NT2/D1 (cell line): ENCODE data around the gene ARHGEF19.
"Not testable (repeated sequence)": the region's sequence is repeated elsewhere in the genome, so short reads cannot be mapped to it uniquely, and the experiment has no call there.

Experiments used
- DNase-seq: peaks from one replicate; pipeline ENCODE4 v3.0.0-alpha.2; 2011; ENCODE audit warnings: low read depth, low spot score
- H3K27me3 ChIP-seq: 2 replicates; pipeline ENCODE4 v1.6.0; 2011; ENCODE audit warnings: mild to moderate bottlenecking; ENCODE audit not compliant: insufficient read length, insufficient read depth
- H3K36me3 ChIP-seq: 2 replicates; pipeline ENCODE4 v1.6.1; 2011; ENCODE audit warnings: mild to moderate bottlenecking, low read length, mixed read lengths; ENCODE audit not compliant: insufficient read depth, insufficient read length
- H3K4me1 ChIP-seq: 2 replicates; pipeline ENCODE4 v1.5.1; 2011; ENCODE audit not compliant: insufficient read depth, insufficient read length
- H3K4me3 ChIP-seq: 2 replicates; pipeline ENCODE4 v1.5.1; 2011; ENCODE audit warnings: low read depth; ENCODE audit not compliant: insufficient read length
- H3K9ac ChIP-seq: 2 replicates; pipeline ENCODE4 v1.6.0; 2011; ENCODE audit warnings: low read depth; ENCODE audit not compliant: insufficient read length
- H3K9me3 ChIP-seq: 2 replicates; pipeline ENCODE4 v1.5.1; 2011; ENCODE audit warnings: mild to moderate bottlenecking, low read length; ENCODE audit not compliant: insufficient read depth
- SUZ12 ChIP-seq: IDR thresholded peaks from 2 replicates; pipeline ENCODE4 v1.6.1; 2011; ENCODE audit not compliant: insufficient read length, insufficient read depth; ENCODE audit errors: extremely low read depth
- YY1 ChIP-seq: IDR thresholded peaks from 2 replicates; pipeline ENCODE4 v1.6.1; 2011; ENCODE audit not compliant: insufficient read length, insufficient read depth
- ZNF274 ChIP-seq: IDR thresholded peaks from 2 replicates; pipeline ENCODE4 v1.6.1; 2011; ENCODE audit warnings: mild to moderate bottlenecking, low read depth, low read length

ARHGEF19 gene

GRCh38 chr1:16199157-16199501 lies 13.3 kb downstream of the ARHGEF19 start:
- TF ChIP-seq YY1 (no peak), ZNF274 (no peak), SUZ12 (no peak)
- no peak overlapping the region for H3K9ac ChIP-seq
- no peak overlapping the region for H3K4me3 ChIP-seq
- peaks cover 2% of the 10 kb centered on the region for H3K4me1 ChIP-seq
- DNase-seq = no peak
- H3K27me3 ChIP-seq = no peaks in the 10 kb centered on the region
- no peaks in the 10 kb centered on the region for H3K9me3 ChIP-seq
- peaks cover 19% of the 10 kb centered on the region for H3K36me3 ChIP-seq

DNA sequence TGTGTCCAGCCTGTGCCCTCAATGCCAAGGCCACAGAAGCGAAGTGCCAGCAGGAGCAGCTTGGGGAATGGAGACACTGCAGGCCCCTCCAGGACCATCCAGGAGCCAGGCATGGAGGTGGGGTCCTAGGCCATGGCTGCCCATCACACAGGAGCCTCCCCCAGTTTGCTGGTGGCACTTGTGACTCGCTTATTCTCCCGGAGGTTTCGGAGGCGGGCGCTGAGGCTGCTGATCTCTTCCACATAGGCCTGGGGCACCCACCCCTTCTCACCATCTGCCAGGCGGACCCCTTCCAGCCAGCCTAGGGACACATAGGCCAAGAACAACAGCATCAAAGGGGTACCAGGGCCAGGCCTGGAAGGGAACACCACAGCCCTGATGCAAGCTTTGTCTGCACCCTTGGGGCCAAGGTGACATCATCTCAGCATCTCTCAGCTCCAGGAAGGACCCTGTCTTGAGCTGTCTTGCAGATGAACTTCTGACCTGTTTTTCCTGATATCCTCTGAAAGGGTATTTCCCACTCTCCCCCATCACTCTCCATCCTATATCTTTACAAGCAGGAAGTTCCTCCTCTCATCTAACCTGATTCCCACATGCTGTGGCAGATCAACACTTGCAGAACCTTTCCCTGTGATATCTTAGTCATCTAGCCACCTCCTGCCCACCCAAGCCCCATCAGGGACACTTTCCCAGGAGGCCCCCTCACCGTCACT lies 13.9 kb downstream of the ARHGEF19 start:
- no peak overlapping the region for H3K9ac ChIP-seq
- TF ChIP-seq ZNF274 (no peak), SUZ12 (no peak), YY1 (no peak)
- H3K4me1 ChIP-seq = peaks cover 2% of the 10 kb centered on the region
- peaks cover 17% of the 10 kb centered on the region for H3K36me3 ChIP-seq
- no peak for DNase-seq
- no peaks in the 10 kb centered on the region for H3K27me3 ChIP-seq
- no peaks in the 10 kb centered on the region for H3K9me3 ChIP-seq
- H3K4me3 ChIP-seq = no peak overlapping the region

DNA sequence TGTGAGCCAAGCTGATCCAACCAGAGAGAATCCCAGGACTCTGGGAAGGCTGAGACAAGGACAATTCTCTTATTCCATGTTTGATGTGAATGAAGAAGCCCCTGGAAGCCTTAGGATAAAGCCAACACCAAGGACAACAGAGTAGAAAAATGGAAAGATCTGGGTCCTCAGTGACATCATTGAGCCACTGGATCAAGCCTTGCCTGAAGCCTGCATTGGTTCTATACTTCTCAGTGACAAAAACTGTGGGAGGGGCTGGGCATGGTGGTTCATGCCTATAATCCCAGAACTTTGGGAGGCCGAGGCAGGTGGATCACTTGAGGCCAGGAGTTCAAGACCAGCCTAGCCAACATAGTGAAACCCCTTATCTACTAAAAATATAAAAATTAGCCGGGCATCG lies 15.6 kb downstream of the ARHGEF19 start:
- peaks cover 11% of the 10 kb centered on the region for H3K36me3 ChIP-seq
- H3K9ac ChIP-seq = no peak overlapping the region
- DNase-seq = no peak
- peaks cover 2% of the 10 kb centered on the region for H3K4me1 ChIP-seq
- no peaks in the 10 kb centered on the region for H3K27me3 ChIP-seq
- no peak overlapping the region for H3K4me3 ChIP-seq
- H3K9me3 ChIP-seq = no peaks in the 10 kb centered on the region
- TF ChIP-seq YY1 = no peak
- no peak for TF ChIP-seq SUZ12
- TF ChIP-seq ZNF274 = no peak

GRCh38 chr1:16196139-16196538 lies 16.3 kb downstream of the ARHGEF19 start:
- DNase-seq, H3K36me3 ChIP-seq, H3K4me3 ChIP-seq, H3K9me3 ChIP-seq, H3K4me1 ChIP-seq, H3K27me3 ChIP-seq, H3K9ac ChIP-seq: not testable (repeated sequence)

- Histone ChIP-seq H3K9ac (no peak overlapping the region), H3K9me3 (no peaks in the 10 kb centered on the region), H3K4me1 (peaks cover 2% of the 10 kb centered on the region), H3K27me3 (no peaks in the 10 kb centered on the region), H3K4me3 (no peak overlapping the region), H3K36me3 (peaks cover 4% of the 10 kb centered on the region)
- DNase-seq = no peak
- no peak for TF ChIP-seq ZNF274
- no peak for TF ChIP-seq SUZ12
- TF ChIP-seq YY1 = no peak
Measured at GRCh38 chr1:16195518-16195905, 16.9 kb downstream of the ARHGEF19 start.

GRCh38 chr1:16191916-16192546 lies 20.4 kb downstream of the ARHGEF19 start:
- Histone ChIP-seq H3K9ac (no peak overlapping the region), H3K4me3 (no peak overlapping the region)

GRCh38 chr1:16191309-16191708 lies 21.1 kb downstream of the ARHGEF19 start:
- DNase-seq = no peak
- no peak overlapping the region for H3K9ac ChIP-seq
- no peaks in the 10 kb centered on the region for H3K36me3 ChIP-seq
- no peak for TF ChIP-seq ZNF274
- no peak overlapping the region for H3K4me3 ChIP-seq
- peaks cover 6% of the 10 kb centered on the region for H3K4me1 ChIP-seq
- H3K9me3 ChIP-seq = no peaks in the 10 kb centered on the region
- no peaks in the 10 kb centered on the region for H3K27me3 ChIP-seq

More at GRCh38 chr1:16191916-16192546, 20.4 kb downstream of the ARHGEF19 start:
- Histone ChIP-seq H3K27me3 (no peaks in the 10 kb centered on the region), H3K36me3 (no peaks in the 10 kb centered on the region), H3K4me1 (peaks cover 6% of the 10 kb centered on the region), H3K9me3 (no peaks in the 10 kb centered on the region)
- no peak for DNase-seq
- no peak for TF ChIP-seq SUZ12
- TF ChIP-seq ZNF274 = no peak
- TF ChIP-seq YY1 = no peak
